Activated T-cell treated with anti-CD3 and anti-CD28 coated beads, Interleukin-2, amount 50 U/mL, for 24 hours (primary cell): ENCODE measurements around the gene SRBD1.

Experiments
- DNase-seq: peaks from one replicate; pipeline ENCODE4 v3.0.0-alpha.2; 2020
- H3K27ac Mint-ChIP-seq: 2 replicates; pipeline ENCODE4 v1.8.0; 2020; ENCODE audit warnings: mild to moderate bottlenecking, mixed read lengths
- H3K27me3 Mint-ChIP-seq: 2 replicates; pipeline ENCODE4 v1.8.0; 2020; ENCODE audit warnings: mixed read lengths
- H3K36me3 Mint-ChIP-seq: 2 replicates; pipeline ENCODE4 v1.8.0; 2020; ENCODE audit warnings: low read depth, mixed read lengths
- H3K4me1 Mint-ChIP-seq: 2 replicates; pipeline ENCODE4 v1.8.0; 2020; ENCODE audit warnings: low read depth, mixed read lengths
- H3K4me3 Mint-ChIP-seq: 2 replicates; pipeline ENCODE4 v1.8.0; 2020; ENCODE audit warnings: mild to moderate bottlenecking, moderate library complexity, mixed read lengths
- H3K9me3 Mint-ChIP-seq: 2 replicates; pipeline ENCODE4 v1.8.0; 2020; ENCODE audit warnings: mixed read lengths

Gene SRBD1

GRCh38 chr2:45611020-45611859 is at the start of gene SRBD1:
SRBD1 (minus strand) TSS chr2:45611267; CDS start chr2:45605441, 5,826 bp downstream.
- Mint-ChIP-seq H3K36me3 (peaks cover 8% of the 10 kb centered on the region), H3K4me1 (peaks cover 31% of the 10 kb centered on the region), H3K4me3 (peak within 1 kb of the TSS; percentile 97), H3K27me3 (no peaks in the 10 kb centered on the region), H3K9me3 (no peaks in the 10 kb centered on the region), H3K27ac (peak within 1 kb of the TSS; percentile 98)
- DNase-seq, result peak; percentile 96

- H3K9me3 Mint-ChIP-seq, result no peaks in the 10 kb centered on the region
- H3K4me1 Mint-ChIP-seq, result peaks cover 32% of the 10 kb centered on the region
- H3K36me3 Mint-ChIP-seq, result peaks cover 14% of the 10 kb centered on the region
- H3K27ac Mint-ChIP-seq, result no peak overlapping the region
- no peak for DNase-seq
- H3K4me3 Mint-ChIP-seq, result no peak overlapping the region
- H3K27me3 Mint-ChIP-seq, result peaks cover 10% of the 10 kb centered on the region
Observed at GRCh38 chr2:45654250-45654649, 43.2 kb upstream of the SRBD1 start.

GRCh38 chr2:45653122-45653913 is 42.3 kb upstream of the SRBD1 start:
- Mint-ChIP-seq H3K4me1 (peaks cover 33% of the 10 kb centered on the region), H3K4me3 (peak overlapping the region; percentile 82), H3K27me3 (peaks cover 10% of the 10 kb centered on the region), H3K27ac (no peak overlapping the region), H3K9me3 (no peaks in the 10 kb centered on the region), H3K36me3 (peaks cover 14% of the 10 kb centered on the region)
- DNase-seq, result no peak

GRCh38 chr2:45652090-45653031 is 41.3 kb upstream of the SRBD1 start:
- peaks cover 33% of the 10 kb centered on the region for H3K4me1 Mint-ChIP-seq
- peaks cover 10% of the 10 kb centered on the region for H3K27me3 Mint-ChIP-seq
- DNase-seq, result peak; percentile 65
- H3K36me3 Mint-ChIP-seq, result peaks cover 14% of the 10 kb centered on the region
- H3K4me3 Mint-ChIP-seq, result peak overlapping the region; percentile 82
- H3K27ac Mint-ChIP-seq, result peak overlapping the region; percentile 83
- H3K9me3 Mint-ChIP-seq, result no peaks in the 10 kb centered on the region

GRCh38 chr2:45651415-45652089 is 40.5 kb upstream of the SRBD1 start, which contains the start of gene PRKCE:
PRKCE (plus strand) TSS chr2:45651675.
- peaks cover 10% of the 10 kb centered on the region for H3K27me3 Mint-ChIP-seq
- H3K36me3 Mint-ChIP-seq, result peaks cover 14% of the 10 kb centered on the region
- no peaks in the 10 kb centered on the region for H3K9me3 Mint-ChIP-seq
- peaks cover 33% of the 10 kb centered on the region for H3K4me1 Mint-ChIP-seq
- H3K4me3 Mint-ChIP-seq, result peak within 1 kb of the TSS; percentile 85
- peak within 1 kb of the TSS; percentile 94 for H3K27ac Mint-ChIP-seq
- no peak for DNase-seq

GRCh38 chr2:45650851-45651414 is 39.9 kb upstream of the SRBD1 start:
- peaks cover 33% of the 10 kb centered on the region for H3K4me1 Mint-ChIP-seq
- peaks cover 14% of the 10 kb centered on the region for H3K36me3 Mint-ChIP-seq
- peaks cover 10% of the 10 kb centered on the region for H3K27me3 Mint-ChIP-seq
- peak; percentile 91 for DNase-seq
- H3K9me3 Mint-ChIP-seq, result no peaks in the 10 kb centered on the region
- peak overlapping the region; percentile 85 for H3K4me3 Mint-ChIP-seq
- peak overlapping the region; percentile 94 for H3K27ac Mint-ChIP-seq

- H3K9me3 Mint-ChIP-seq, result no peaks in the 10 kb centered on the region
- peak overlapping the region; percentile 85 for H3K4me3 Mint-ChIP-seq
- peaks cover 14% of the 10 kb centered on the region for H3K36me3 Mint-ChIP-seq
- H3K27me3 Mint-ChIP-seq, result peaks cover 10% of the 10 kb centered on the region
- DNase-seq, result peak; percentile 77
- peaks cover 33% of the 10 kb centered on the region for H3K4me1 Mint-ChIP-seq
- peak overlapping the region; percentile 90 for H3K27ac Mint-ChIP-seq
Observed at GRCh38 chr2:45649858-45650811, 39.1 kb upstream of the SRBD1 start.

GRCh38 chr2:45649462-45649857 is 38.4 kb upstream of the SRBD1 start:
- H3K27me3 Mint-ChIP-seq, result peaks cover 10% of the 10 kb centered on the region

GRCh38 chr2:45648636-45649035 is 37.6 kb upstream of the SRBD1 start:
- Mint-ChIP-seq H3K36me3 (peaks cover 14% of the 10 kb centered on the region), H3K4me3 (no peak overlapping the region), H3K9me3 (no peaks in the 10 kb centered on the region), H3K27me3 (peaks cover 17% of the 10 kb centered on the region), H3K4me1 (peaks cover 30% of the 10 kb centered on the region), H3K27ac (no peak overlapping the region)
- no peak for DNase-seq

More at GRCh38 chr2:45649462-45649857, 38.4 kb upstream of the SRBD1 start:
- no peaks in the 10 kb centered on the region for H3K9me3 Mint-ChIP-seq
- H3K36me3 Mint-ChIP-seq, result peaks cover 14% of the 10 kb centered on the region
- peak overlapping the region; percentile 85 for H3K4me3 Mint-ChIP-seq
- H3K4me1 Mint-ChIP-seq, result peaks cover 33% of the 10 kb centered on the region
- peak overlapping the region; percentile 57 for H3K27ac Mint-ChIP-seq
- DNase-seq, result no peak

- DNase-seq, result no peak
- Mint-ChIP-seq H3K27me3 (peaks cover 23% of the 10 kb centered on the region), H3K4me1 (peaks cover 30% of the 10 kb centered on the region), H3K27ac (no peak overlapping the region), H3K9me3 (no peaks in the 10 kb centered on the region), H3K4me3 (no peak overlapping the region), H3K36me3 (peaks cover 14% of the 10 kb centered on the region)
Observed at GRCh38 chr2:45647986-45648520, 37.0 kb upstream of the SRBD1 start.

GRCh38 chr2:45647356-45647755 is 36.3 kb upstream of the SRBD1 start:
- H3K36me3 Mint-ChIP-seq, result peaks cover 9% of the 10 kb centered on the region
- no peaks in the 10 kb centered on the region for H3K9me3 Mint-ChIP-seq
- H3K4me1 Mint-ChIP-seq, result peaks cover 23% of the 10 kb centered on the region
- peaks cover 21% of the 10 kb centered on the region for H3K27me3 Mint-ChIP-seq
- H3K4me3 Mint-ChIP-seq, result no peak overlapping the region
- no peak overlapping the region for H3K27ac Mint-ChIP-seq
- no peak for DNase-seq

GRCh38 chr2:45646289-45646688 is 35.2 kb upstream of the SRBD1 start:
- H3K36me3 Mint-ChIP-seq, result peaks cover 4% of the 10 kb centered on the region
- no peak overlapping the region for H3K4me3 Mint-ChIP-seq
- no peak overlapping the region for H3K27ac Mint-ChIP-seq
- H3K9me3 Mint-ChIP-seq, result no peaks in the 10 kb centered on the region
- DNase-seq, result no peak
- H3K4me1 Mint-ChIP-seq, result peaks cover 16% of the 10 kb centered on the region
- peaks cover 28% of the 10 kb centered on the region for H3K27me3 Mint-ChIP-seq
